Neuronal stem cell (in vitro differentiated cells): Measurements from ENCODE around the gene PCDHB8.
"Not testable (repeated sequence)": the region's sequence is repeated elsewhere in the genome, so short reads cannot be mapped to it uniquely, and the experiment has no call there.

Experiments
- DNase-seq: peaks from one replicate; pipeline ENCODE4 v3.0.0-alpha.2; 2013; ENCODE audit warnings: low spot score
- H2AFZ ChIP-seq: one replicate; pipeline ENCODE4 v1.6.1; 2013; ENCODE audit warnings: mild to moderate bottlenecking, low read length, inconsistent platforms
- H2AK5ac ChIP-seq: 2 replicates; pipeline ENCODE4 v1.6.1; 2013; ENCODE audit warnings: low read depth, mild to moderate bottlenecking, inconsistent platforms, low read length, moderate library complexity, mixed read lengths
- H2BK120ac ChIP-seq: 2 replicates; pipeline ENCODE4 v1.6.1; 2013; ENCODE audit warnings: low read depth, mild to moderate bottlenecking, inconsistent platforms, low read length, moderate library complexity, mixed read lengths
- H2BK12ac ChIP-seq: one replicate; pipeline ENCODE4 v1.6.1; 2013; ENCODE audit warnings: low read length, inconsistent platforms
- H2BK15ac ChIP-seq: 2 replicates; pipeline ENCODE4 v1.6.1; 2013; ENCODE audit warnings: mild to moderate bottlenecking, low read length, inconsistent platforms, mixed read lengths
- H2BK5ac ChIP-seq: one replicate; pipeline ENCODE4 v1.6.1; 2013; ENCODE audit warnings: inconsistent platforms, mild to moderate bottlenecking, low read length, moderate library complexity
- H3K14ac ChIP-seq: one replicate; pipeline ENCODE4 v1.6.1; 2013; ENCODE audit warnings: low read length, inconsistent platforms
- H3K18ac ChIP-seq: 2 replicates; pipeline ENCODE4 v1.6.1; 2013; ENCODE audit warnings: low read length, inconsistent platforms
- H3K23ac ChIP-seq: 2 replicates; pipeline ENCODE4 v1.6.1; 2013; ENCODE audit warnings: low read depth, mild to moderate bottlenecking, mixed read lengths, low read length, inconsistent platforms; ENCODE audit not compliant: poor library complexity
- H3K27ac ChIP-seq: replicated peaks from 3 replicates; pipeline ENCODE4 v1.5.1; 2013; ENCODE audit warnings: low read length, inconsistent platforms
- H3K27me3 ChIP-seq, 3 experiments: 2 replicates each; pipeline ENCODE4 v1.6.1; 2013; ENCODE audit warnings: low read length in 3 of 3, mild to moderate bottlenecking in 2 of 3, inconsistent platforms in 1 of 3, low read depth in 1 of 3, mixed read lengths in 1 of 3, moderate library complexity in 1 of 3; ENCODE audit not compliant: control insufficient read depth in 3 of 3, insufficient read depth in 3 of 3
- H3K36me3 ChIP-seq, 2 donors: replicated peaks in 1 of 2; 2 replicates each; pipeline ENCODE4 v1.6.1; 2013; ENCODE audit warnings: low read length in 2 of 2; ENCODE audit not compliant: control insufficient read depth in 2 of 2, insufficient read depth in 2 of 2
- H3K4ac ChIP-seq: 2 replicates; pipeline ENCODE4 v1.6.1; 2013; ENCODE audit warnings: inconsistent platforms, mild to moderate bottlenecking, low read length, moderate library complexity
- H3K4me1 ChIP-seq, 2 donors: 1 replicate in 1 of 2; 2 replicates in 1 of 2; pipeline ENCODE4 v1.6.1; 2013; ENCODE audit warnings: low read length in 2 of 2, low read depth in 1 of 2; ENCODE audit not compliant: control insufficient read depth in 2 of 2, insufficient read depth in 1 of 2
- H3K4me2 ChIP-seq: one replicate; pipeline ENCODE4 v1.6.1; 2013; ENCODE audit warnings: mild to moderate bottlenecking, low read length, inconsistent platforms; ENCODE audit not compliant: insufficient read depth, poor library complexity, severe bottlenecking
- H3K4me3 ChIP-seq, 2 donors: 2 replicates each; pipeline ENCODE4 v1.5.1; 2013; ENCODE audit warnings: low read length in 2 of 2, mild to moderate bottlenecking in 2 of 2, inconsistent platforms in 1 of 2, moderate library complexity in 1 of 2
- H3K79me1 ChIP-seq: one replicate; pipeline ENCODE4 v1.6.1; 2013; ENCODE audit warnings: low read depth, mild to moderate bottlenecking, inconsistent platforms, low read length, moderate library complexity
- H3K9ac ChIP-seq: one replicate; pipeline ENCODE4 v1.6.1; 2013; ENCODE audit warnings: mild to moderate bottlenecking, low read depth, low read length, inconsistent platforms; ENCODE audit not compliant: poor library complexity
- H3K9me3 ChIP-seq, 2 donors: replicated peaks in 1 of 2; 2 replicates each; pipeline versions ENCODE3 to v1.6.1; 2013; ENCODE audit warnings: low read length in 2 of 2, mild to moderate bottlenecking in 2 of 2, inconsistent platforms in 1 of 2, low read depth in 1 of 2, mixed read lengths in 1 of 2, moderate library complexity in 1 of 2; ENCODE audit not compliant: control insufficient read depth in 2 of 2, insufficient read depth in 1 of 2
- H4K8ac ChIP-seq: one replicate; pipeline ENCODE4 v1.6.1; 2013; ENCODE audit warnings: low read depth, mild to moderate bottlenecking, inconsistent platforms, low read length, moderate library complexity
- H4K91ac ChIP-seq: one replicate; pipeline ENCODE4 v1.6.1; 2013; ENCODE audit warnings: low read length, low read depth, mild to moderate bottlenecking, inconsistent platforms; ENCODE audit not compliant: poor library complexity
- WGBS, 2 donors: extraction: QIAGEN DNeasy Blood & Tissue Kit; methylation state at CpG; one replicate each; pipeline ENCODE4 v1.1.7; 2013; ENCODE audit warnings: missing lambda C conversion rate in 2 of 2, mixed read lengths in 1 of 2; ENCODE audit not compliant: insufficient read length in 2 of 2, insufficient replicate concordance in 1 of 2; ENCODE audit errors: extremely low coverage in 2 of 2; 5-methylcytosine and 5-hydroxymethylcytosine counted together

The PCDHB8 gene

GRCh38 chr5:141152096-141152495, 25.5 kb upstream of the PCDHB8 start:
- H3K36me3 ChIP-seq, H2AFZ ChIP-seq, H2BK120ac ChIP-seq, H3K23ac ChIP-seq, H3K79me1 ChIP-seq, H3K9ac ChIP-seq, H4K8ac ChIP-seq, H3K27me3 ChIP-seq, H3K27ac ChIP-seq, H3K4me1 ChIP-seq, H2BK5ac ChIP-seq, H4K91ac ChIP-seq, H2BK15ac ChIP-seq, DNase-seq, H3K4me3 ChIP-seq, H3K4me2 ChIP-seq, H3K4ac ChIP-seq, H2AK5ac ChIP-seq, H3K14ac ChIP-seq, H2BK12ac ChIP-seq, H3K18ac ChIP-seq: not testable (repeated sequence)
- no CpG with 5 or more reads among the region's 36 CpGs for WGBS, 2 donors
- H3K9me3 ChIP-seq, result peaks cover 8 to 14% of the 10 kb centered on the region in 2 donors

- H4K8ac ChIP-seq, result no peak overlapping the region
- DNase-seq, result no peak
Measured at GRCh38 chr5:141155540-141156374, 21.8 kb upstream of the PCDHB8 start.

GRCh38 chr5:141157356-141157755, 20.2 kb upstream of the PCDHB8 start:
- not testable (repeated sequence) for H3K4ac ChIP-seq, H3K27me3 ChIP-seq, H4K91ac ChIP-seq, H3K4me2 ChIP-seq, H3K14ac ChIP-seq, H3K27ac ChIP-seq, H3K36me3 ChIP-seq, H2AFZ ChIP-seq, H2BK5ac ChIP-seq, H3K9ac ChIP-seq, H3K79me1 ChIP-seq, H4K8ac ChIP-seq, H3K4me1 ChIP-seq, H2BK15ac ChIP-seq, H3K9me3 ChIP-seq, H2AK5ac ChIP-seq, H2BK120ac ChIP-seq, H3K23ac ChIP-seq, DNase-seq, H3K4me3 ChIP-seq, H3K18ac ChIP-seq, H2BK12ac ChIP-seq
- no CpG with 5 or more reads among the region's 38 CpGs for WGBS, 2 donors

More at GRCh38 chr5:141155540-141156374, 21.8 kb upstream of the PCDHB8 start:
- no peak overlapping the region for H2BK12ac ChIP-seq
- peak overlapping the region; percentile 21 for H3K4me2 ChIP-seq
- H3K36me3 ChIP-seq, result no peaks in the 10 kb centered on the region
- no peak overlapping the region for H2BK120ac ChIP-seq
- H3K79me1 ChIP-seq, result no peaks in the 10 kb centered on the region
- H3K14ac ChIP-seq, result no peak overlapping the region
- H3K4ac ChIP-seq, result no peak overlapping the region
- H3K9ac ChIP-seq, result no peak overlapping the region
- H2BK15ac ChIP-seq, result no peak overlapping the region
- no peaks in the 10 kb centered on the region for H3K27me3 ChIP-seq
- H2BK5ac ChIP-seq, result no peak overlapping the region
- no peak overlapping the region for H3K18ac ChIP-seq
- H3K23ac ChIP-seq, result no peak overlapping the region
- no peak overlapping the region for H3K4me3 ChIP-seq
- H3K4me1 ChIP-seq, result no peaks in the 10 kb centered on the region
- H2AFZ ChIP-seq, result no peak overlapping the region
- peaks cover 7 to 13% of the 10 kb centered on the region in 2 donors for H3K9me3 ChIP-seq
- H2AK5ac ChIP-seq, result no peak overlapping the region
- no CpG with 5 or more reads among the region's 21 CpGs for WGBS, 2 donors
- H3K27ac ChIP-seq, result no peak overlapping the region
- no peak overlapping the region for H4K91ac ChIP-seq

GRCh38 chr5:141157901-141158300, 19.7 kb upstream of the PCDHB8 start:
- not testable (repeated sequence) for H3K9me3 ChIP-seq, H3K14ac ChIP-seq, H4K8ac ChIP-seq, H2BK120ac ChIP-seq, H3K4me2 ChIP-seq, H3K27ac ChIP-seq, H3K9ac ChIP-seq, H2BK12ac ChIP-seq, H4K91ac ChIP-seq, H2BK15ac ChIP-seq, DNase-seq, H3K36me3 ChIP-seq, H2BK5ac ChIP-seq, H2AFZ ChIP-seq, H3K4ac ChIP-seq, H3K18ac ChIP-seq, H3K27me3 ChIP-seq, H3K4me1 ChIP-seq, H2AK5ac ChIP-seq, H3K79me1 ChIP-seq, H3K23ac ChIP-seq, H3K4me3 ChIP-seq
- WGBS, 2 donors, result no CpG with 5 or more reads among the region's 28 CpGs
